WI38 (cell line): ENCODE data around the gene MAG.

ENCODE experiments used
- H3K4me3 ChIP-seq: 2 replicates; pipeline ENCODE4 v1.5.1; 2011; ENCODE audit warnings: low read depth, mild to moderate bottlenecking, control low read depth, low read length
- TF ChIP-seq, protein P1 (sequence below): IDR thresholded peaks from 2 replicates; pipeline ENCODE4 v1.5.1; 2012; ENCODE audit warnings: low read depth, mild to moderate bottlenecking, control low read depth, low read length

MAG gene

DNA sequence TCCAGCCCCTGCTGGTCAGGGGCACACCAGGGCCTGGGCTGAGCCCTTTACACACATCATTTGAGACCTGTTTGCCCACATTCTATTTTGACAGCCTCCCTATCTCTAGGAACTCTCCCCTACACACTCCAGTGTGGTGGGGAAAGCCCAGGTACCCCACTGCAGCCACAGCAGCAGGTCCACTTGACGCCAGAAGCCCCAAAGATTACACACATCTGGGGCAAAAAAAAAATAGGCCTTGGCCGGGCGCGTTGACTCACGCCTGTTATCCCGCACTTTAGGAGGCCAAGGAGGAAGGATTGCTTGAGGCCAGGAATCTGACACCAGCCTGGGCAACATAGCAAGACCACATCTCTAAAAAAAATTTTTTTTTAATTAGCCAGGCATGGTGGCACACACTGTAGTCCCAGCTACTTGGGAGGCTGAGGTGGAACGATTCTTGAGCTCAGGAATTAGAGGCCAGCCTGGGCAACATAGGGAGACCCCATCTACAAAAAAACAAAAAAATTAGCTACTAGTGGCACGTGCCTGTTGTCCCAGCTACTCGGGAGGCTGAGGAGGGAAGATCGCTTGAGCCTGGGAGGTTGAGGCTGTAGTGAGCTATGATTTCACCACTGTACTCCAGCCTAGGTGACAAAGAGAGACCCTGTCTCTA lies 19.0 kb downstream of the MAG start:
- no peak overlapping the region for H3K4me3 ChIP-seq
- TF ChIP-seq, protein P1, sequence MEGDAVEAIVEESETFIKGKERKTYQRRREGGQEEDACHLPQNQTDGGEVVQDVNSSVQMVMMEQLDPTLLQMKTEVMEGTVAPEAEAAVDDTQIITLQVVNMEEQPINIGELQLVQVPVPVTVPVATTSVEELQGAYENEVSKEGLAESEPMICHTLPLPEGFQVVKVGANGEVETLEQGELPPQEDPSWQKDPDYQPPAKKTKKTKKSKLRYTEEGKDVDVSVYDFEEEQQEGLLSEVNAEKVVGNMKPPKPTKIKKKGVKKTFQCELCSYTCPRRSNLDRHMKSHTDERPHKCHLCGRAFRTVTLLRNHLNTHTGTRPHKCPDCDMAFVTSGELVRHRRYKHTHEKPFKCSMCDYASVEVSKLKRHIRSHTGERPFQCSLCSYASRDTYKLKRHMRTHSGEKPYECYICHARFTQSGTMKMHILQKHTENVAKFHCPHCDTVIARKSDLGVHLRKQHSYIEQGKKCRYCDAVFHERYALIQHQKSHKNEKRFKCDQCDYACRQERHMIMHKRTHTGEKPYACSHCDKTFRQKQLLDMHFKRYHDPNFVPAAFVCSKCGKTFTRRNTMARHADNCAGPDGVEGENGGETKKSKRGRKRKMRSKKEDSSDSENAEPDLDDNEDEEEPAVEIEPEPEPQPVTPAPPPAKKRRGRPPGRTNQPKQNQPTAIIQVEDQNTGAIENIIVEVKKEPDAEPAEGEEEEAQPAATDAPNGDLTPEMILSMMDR: no peak

DNA sequence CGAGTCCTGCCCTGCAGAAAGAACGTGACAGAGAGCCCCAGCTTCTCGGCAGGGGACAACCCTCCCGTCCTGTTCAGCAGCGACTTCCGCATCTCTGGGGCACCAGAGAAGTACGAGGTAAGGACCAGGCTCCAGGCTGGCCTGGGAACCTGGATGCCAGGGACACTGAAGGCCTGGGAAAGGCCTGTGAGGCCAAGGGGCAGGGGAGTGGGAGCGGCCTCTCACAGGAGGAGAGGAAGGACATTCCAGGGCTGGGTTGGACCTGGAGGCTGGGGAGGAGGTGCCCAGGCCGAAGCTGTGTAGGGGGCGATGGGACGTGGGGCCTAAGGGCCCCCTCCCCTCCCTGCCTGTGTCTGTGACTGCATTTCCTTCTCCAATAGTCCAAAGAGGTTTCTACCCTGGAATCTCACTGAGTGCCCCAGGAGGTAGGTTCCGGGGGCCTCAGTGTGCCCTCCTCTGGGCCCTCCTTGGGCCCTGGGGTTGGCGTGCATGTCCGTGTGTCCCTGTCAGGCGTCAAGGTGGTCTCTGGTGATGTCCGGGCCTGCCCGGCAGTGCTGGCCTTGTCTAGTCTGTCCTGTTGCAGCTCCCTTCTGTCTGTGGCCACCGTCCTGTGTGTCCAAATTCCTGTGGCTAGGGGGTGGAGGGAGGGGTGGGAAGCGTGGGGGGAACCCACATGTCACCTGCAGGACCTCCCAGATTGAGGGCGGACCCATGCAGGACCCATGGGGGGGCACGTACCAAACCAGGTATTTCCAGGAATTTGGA lies 20.1 kb downstream of the MAG start:
- TF ChIP-seq, protein P1: no peak
- H3K4me3 ChIP-seq: no peak overlapping the region

DNA sequence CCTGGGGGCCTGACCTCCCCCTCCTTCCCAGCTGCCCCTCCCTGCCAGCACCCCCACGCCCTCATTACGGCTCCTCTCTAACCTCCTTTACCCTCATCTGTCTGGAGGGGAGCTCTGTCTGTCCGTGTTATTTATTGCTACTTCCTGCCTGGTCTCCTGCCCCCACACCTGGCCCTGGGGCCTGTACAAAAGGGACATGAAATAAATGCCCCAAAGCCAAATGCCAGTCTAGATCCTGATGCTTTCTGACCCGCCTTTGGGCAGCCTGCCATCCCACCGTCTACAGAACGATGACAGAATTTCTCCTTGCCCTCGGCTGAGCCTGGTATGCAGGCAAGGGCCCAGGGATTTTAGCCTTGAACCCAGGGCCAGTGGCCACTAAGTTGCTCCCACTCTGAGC lies 21.6 kb downstream of the MAG start:
- TF ChIP-seq, protein P1: no peak

DNA sequence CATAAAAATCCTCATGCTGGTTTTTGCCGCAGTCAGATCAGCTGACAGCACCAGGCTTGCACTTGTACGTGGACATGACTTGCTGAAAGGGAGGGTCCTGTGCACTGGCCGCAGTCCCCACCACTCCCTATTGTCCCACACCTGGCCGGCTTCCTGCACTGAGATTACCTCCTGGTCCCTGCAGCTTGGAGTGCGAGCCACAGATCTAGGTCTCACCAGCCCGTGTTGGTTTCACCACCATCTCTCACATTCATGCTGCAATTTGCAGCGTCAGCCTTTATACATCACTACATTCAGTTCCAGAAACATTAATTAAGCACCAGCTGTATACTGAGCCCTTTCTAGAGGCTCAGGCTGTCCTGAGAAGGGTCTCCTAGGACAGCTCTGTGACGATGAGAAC lies 22.1 kb downstream of the MAG start:
- TF ChIP-seq, protein P1: no peak
- no peak overlapping the region for H3K4me3 ChIP-seq

More for the DNA sequence above, 21.6 kb downstream of the MAG start:
- H3K4me3 ChIP-seq: no peak overlapping the region

DNA sequence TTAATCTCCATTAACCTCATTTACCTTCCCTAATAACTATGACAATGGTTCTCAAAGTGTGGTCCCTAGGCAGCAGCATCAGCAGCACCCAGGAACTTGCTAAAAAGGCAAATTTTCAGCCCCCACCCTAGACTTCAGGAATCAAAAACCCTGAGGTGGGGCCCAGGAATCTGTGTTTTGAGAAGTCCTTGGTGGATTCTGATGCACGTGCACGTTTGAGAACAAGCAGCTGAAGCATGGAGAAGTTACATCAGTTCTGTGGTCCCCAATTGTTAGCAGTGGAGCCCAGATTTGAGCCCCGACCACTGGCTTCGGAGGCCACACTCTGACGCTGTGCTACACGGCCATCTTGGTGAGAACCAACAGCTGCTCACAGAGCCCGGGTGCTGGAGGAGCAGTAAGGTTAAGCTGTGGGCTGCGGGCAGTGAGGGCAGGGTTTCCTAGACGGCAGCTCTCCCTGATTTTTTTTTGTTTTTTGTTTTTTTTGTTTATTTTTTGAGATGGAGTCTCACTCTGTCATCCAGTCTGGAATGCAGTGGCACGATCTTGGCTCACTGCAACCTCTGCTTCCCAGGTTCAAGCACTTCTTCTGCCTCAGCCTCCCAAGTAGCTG lies 23.0 kb downstream of the MAG start:
- TF ChIP-seq, protein P1: no peak
- H3K4me3 ChIP-seq: no peak overlapping the region

DNA sequence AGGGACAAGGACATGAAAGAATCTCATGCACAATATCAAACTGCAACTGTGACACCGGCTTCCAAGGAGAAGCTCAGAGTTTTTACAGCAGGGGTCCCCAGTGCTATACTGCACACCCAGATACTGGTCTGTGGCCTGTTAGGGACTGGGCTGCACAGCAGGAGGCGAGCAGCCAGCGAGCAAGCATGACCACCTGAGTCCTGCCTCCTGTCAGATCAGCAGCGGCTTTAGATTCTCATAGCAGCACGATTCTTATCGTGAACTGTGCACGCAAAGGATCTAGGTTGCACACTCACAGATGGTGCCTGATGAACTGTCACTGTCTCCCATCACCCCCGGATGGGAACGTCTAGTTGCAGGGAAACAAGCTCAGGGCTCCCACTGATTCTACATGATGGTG lies 23.9 kb downstream of the MAG start:
- TF ChIP-seq, protein P1: no peak
- H3K4me3 ChIP-seq: no peak overlapping the region

DNA sequence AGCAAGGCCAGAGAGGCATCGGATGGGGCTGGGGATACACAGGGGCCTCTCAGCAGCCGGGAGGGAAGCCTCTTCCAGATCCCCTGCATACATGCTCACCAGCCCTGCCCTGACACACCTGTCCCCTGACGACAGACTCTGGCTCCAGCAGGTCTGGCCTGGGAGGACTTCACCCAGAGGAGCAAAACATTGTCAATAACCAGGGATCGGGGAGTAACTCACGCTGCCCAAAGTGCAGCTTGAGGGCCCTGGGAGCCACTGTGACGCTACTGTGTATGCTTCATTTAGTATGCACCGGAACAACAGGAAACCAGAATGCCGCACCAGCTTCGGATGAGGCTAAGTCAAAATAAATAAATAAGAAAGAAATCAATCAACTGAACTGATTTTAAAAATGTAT lies 24.6 kb downstream of the MAG start:
- TF ChIP-seq, protein P1: no peak
- H3K4me3 ChIP-seq: no peak overlapping the region
